Right lobe of liver (tissue), 6 donors: ENCODE measurements around the gene GALNT1. TPM values are rescaled to one million over a fixed set of nuclear protein-coding genes. Genes with fewer than 3 reads are reported as not detected.
"Not testable (repeated sequence)": the region's sequence is repeated elsewhere in the genome, so short reads cannot be mapped to it uniquely, and the experiment has no call there.

Source experiments
- ATAC-seq, 4 donors: fragments of 200-7000 bp; cut with Tn5 transposase; one replicate each; pipeline ENCODE4 v1.9.1; 2020; ENCODE audit warnings: mild to moderate bottlenecking in 4 of 4, moderate library complexity in 4 of 4
- DNase-seq, 3 donors: peaks; one replicate each; pipeline ENCODE4 v3.0.0-alpha.2; 2020
- H3K27ac ChIP-seq, 3 donors: fragments of 200-600 bp; one replicate each; pipeline ENCODE4 v1.8.0; 2022
- H3K27me3 ChIP-seq, 2 donors: fragments of 200-600 bp; one replicate each; pipeline ENCODE4 v1.8.0; 2022
- H3K36me3 ChIP-seq, 4 donors: fragments of 200-600 bp; sonication (generic) in 1 of 4; one replicate each; pipeline versions ENCODE4 v1.5.1 to v1.8.0; 2017 to 2022; ENCODE audit warnings: control low read depth in 1 of 4
- H3K4me1 ChIP-seq, 4 donors: fragments of 200-600 bp; sonication (generic) in 1 of 4; one replicate each; pipeline versions ENCODE4 v1.5.1 to v1.8.0; 2017 to 2022; ENCODE audit warnings: control low read depth in 1 of 4
- H3K4me3 ChIP-seq, 3 donors: fragments of 200-600 bp; one replicate each; pipeline ENCODE4 v1.8.0; 2022
- H3K9me3 ChIP-seq, 4 donors: fragments of 200-600 bp; sonication (generic) in 1 of 4; one replicate each; pipeline versions ENCODE4 v1.5.1 to v1.8.0; 2017 to 2022; ENCODE audit warnings: control low read depth in 1 of 4
- CTCF ChIP-seq, 4 donors: fragments of 200-600 bp in 3 of 4; fragments of 450-650 bp in 1 of 4; IDR thresholded peaks; one replicate each; pipeline versions ENCODE4 v1.5.1 to v1.8.0; 2016 to 2022; ENCODE audit warnings: antibody characterized with exemption in 4 of 4, mild to moderate bottlenecking in 2 of 4
- POLR2A ChIP-seq: fragments of 450-650 bp; IDR thresholded peaks from one replicate; pipeline ENCODE4 v1.6.1; 2017; ENCODE audit warnings: antibody characterized with exemption, mild to moderate bottlenecking
- WGBS: methylation state at CpG from one replicate; pipeline ENCODE4 v1.1.6; 2018; ENCODE audit warnings: low coverage, low lambda C conversion rate; ENCODE audit not compliant: insufficient coverage; ENCODE audit errors: missing lambda C conversion rate; 5-methylcytosine and 5-hydroxymethylcytosine counted together
- intact Hi-C, 2 donors: fragments of 100-400 bp; cut with DNase I; formaldehyde crosslinking; loops; one replicate each; pipeline versions ENCODE4 v1.11.2 to v1.14.1; 2022
- total RNA-seq, 6 experiments: library from RNA; depleted of rRNA in 2 of 6; stranded (reverse); fragments of >200 nt in 2 of 6; fragmentation: NEBNext Ultra II Directional in 3 of 6; extraction: Animal tissue kit (Norgen Biotek cat#: 25700) in 3 of 6; gene quantifications; one replicate each; pipeline versions ENCODE4 v1.1.0 to v1.2.4, GENCODE V29; 2016 to 2023
- donor health status: DM: no; HTN: yes; CAD: no.
- donor health status: DM: no; HTN: no; CAD: no.
- donor health status: DM: no; HTN: no; CAD: no.
- donor health status: DM: no; HTN: yes; CAD: no.
- donor health status: DM: no; HTN: yes; CAD: no.

GALNT1 gene
- total RNA-seq, 6 experiments from 2014 or later: 28.0 to 47.4 (median 40.4) TPM

GRCh38 chr18:35573531-35573930, 8.0 kb upstream of the GALNT1 start:
- H3K4me1 ChIP-seq: no peaks in the 10 kb centered on the region
- no peaks in the 10 kb centered on the region for H3K9me3 ChIP-seq
- H3K4me3 ChIP-seq: no peak overlapping the region
- H3K27ac ChIP-seq: no peak overlapping the region
- no peak for DNase-seq
- 39% methylated on average over 2 of the region's 2 CpGs for WGBS
- ATAC-seq: peak in 1 of 4 donors; percentile 21
- no peaks in the 10 kb centered on the region for H3K36me3 ChIP-seq
- H3K27me3 ChIP-seq: no peaks in the 10 kb centered on the region
- TF ChIP-seq POLR2A (no peak), CTCF (IDR thresholded peaks at IDR 0.05) (no peak)
- intact Hi-C loops: no loop called here

DNA sequence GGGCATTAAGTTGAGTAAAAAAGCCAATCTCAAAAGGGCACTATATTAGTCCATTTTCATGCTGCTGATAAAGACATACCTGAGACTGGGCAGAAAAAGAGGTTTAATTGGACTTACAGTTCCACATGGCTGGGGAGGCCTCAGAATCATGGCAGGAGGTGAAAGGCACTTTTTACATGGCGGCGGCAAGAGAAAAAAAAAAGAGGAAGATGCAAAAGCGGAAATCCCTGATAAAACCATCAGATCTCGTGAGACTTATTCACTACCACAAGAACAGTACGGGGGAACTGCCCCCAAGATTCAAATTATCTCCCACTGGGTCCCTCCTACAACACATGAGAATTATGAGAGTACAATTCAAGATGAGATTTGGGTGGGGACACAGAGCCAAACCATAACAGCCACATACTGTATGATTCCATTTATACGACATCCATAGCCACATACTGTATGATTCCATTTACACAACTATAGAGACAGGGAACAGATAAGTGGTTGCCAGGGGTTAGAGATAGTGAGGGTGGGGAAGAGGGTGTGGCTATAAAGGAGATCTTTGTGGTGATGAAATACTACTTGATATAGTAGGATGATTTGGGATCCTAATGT, 5.2 kb upstream of the GALNT1 start:
- H3K4me3 ChIP-seq, intact Hi-C loops, DNase-seq, H3K36me3 ChIP-seq, H3K27ac ChIP-seq, H3K4me1 ChIP-seq, H3K27me3 ChIP-seq, H3K9me3 ChIP-seq, ATAC-seq: not testable (repeated sequence)
- 93% methylated on average over 3 of the region's 6 CpGs for WGBS

DNA sequence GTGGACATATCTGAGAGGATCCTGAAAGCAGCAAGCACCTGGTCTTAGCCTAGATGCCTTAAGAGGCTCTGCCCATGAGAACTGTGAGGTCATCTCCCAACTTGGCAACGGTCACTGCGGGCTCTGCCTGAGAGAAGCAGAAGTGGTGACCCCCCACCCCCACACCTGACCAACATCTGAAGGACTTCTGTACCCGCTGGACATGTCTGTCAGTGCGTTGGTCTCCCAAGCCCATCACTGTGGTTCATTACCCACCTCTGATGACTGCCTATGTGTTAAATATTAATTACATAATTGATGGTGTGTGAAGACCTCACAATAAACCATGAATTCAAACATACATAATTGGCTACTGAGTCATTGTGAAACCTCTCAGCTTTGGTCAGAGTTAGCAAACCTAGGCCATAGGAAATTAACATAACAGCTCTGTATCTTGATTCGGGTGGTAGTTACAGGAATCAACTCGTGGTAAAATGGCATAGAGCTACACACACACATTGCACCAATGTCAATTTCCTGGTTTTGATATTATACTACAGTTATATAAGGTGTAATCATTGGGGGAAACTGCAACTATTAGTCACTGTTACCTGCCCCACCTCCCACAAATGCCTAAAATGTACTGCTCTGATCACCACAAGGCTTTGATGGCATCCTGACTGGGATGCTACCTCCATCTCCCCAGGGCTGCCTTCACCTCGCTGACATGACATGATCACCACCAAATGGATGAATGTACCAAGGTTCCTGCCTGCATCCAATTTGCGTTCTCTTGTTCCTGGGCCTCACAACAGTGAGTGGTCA, 4.3 kb upstream of the GALNT1 start:
- Histone ChIP-seq H3K4me1 (peaks cover 0 to 6% (median 0%) of the 10 kb centered on the region in 4 donors), H3K9me3 (no peaks in the 10 kb centered on the region), H3K4me3 (no peak overlapping the region), H3K36me3 (no peaks in the 10 kb centered on the region), H3K27ac (no peak overlapping the region), H3K27me3 (no peaks in the 10 kb centered on the region)
- ATAC-seq (no peak), DNase-seq (peak in 1 of 3 donors; percentile 20)
- WGBS: 71% methylated on average over 5 of the region's 8 CpGs
- TF ChIP-seq POLR2A (no peak), CTCF (IDR thresholded peaks at IDR 0.05) (no peak)
- intact Hi-C loops: no loop called here

- H3K27ac ChIP-seq: no peak overlapping the region
- H3K9me3 ChIP-seq: no peaks in the 10 kb centered on the region
- H3K4me1 ChIP-seq: peaks cover 0 to 12% (median 0%) of the 10 kb centered on the region in 4 donors
- H3K36me3 ChIP-seq: no peaks in the 10 kb centered on the region
- TF ChIP-seq POLR2A (no peak), CTCF (IDR thresholded peaks at IDR 0.05) (no peak)
- intact Hi-C loops: no loop called here
- 80% methylated on average over 1 of the region's 1 CpG for WGBS
- ATAC-seq: no peak
- no peak for DNase-seq
- H3K4me3 ChIP-seq: no peak overlapping the region
- no peaks in the 10 kb centered on the region for H3K27me3 ChIP-seq
These were observed 3.1 kb upstream of the GALNT1 start for GRCh38 chr18:35578481-35578880.

GRCh38 chr18:35578936-35579335, 2.6 kb upstream of the GALNT1 start:
- TF ChIP-seq POLR2A (no peak), CTCF (IDR thresholded peaks at IDR 0.05) (no peak)
- DNase-seq (no peak), ATAC-seq (no peak)
- Histone ChIP-seq H3K36me3 (no peaks in the 10 kb centered on the region), H3K27ac (no peak overlapping the region), H3K9me3 (no peaks in the 10 kb centered on the region), H3K4me3 (no peak overlapping the region), H3K4me1 (peaks cover 0 to 12% (median 0%) of the 10 kb centered on the region in 4 donors), H3K27me3 (no peaks in the 10 kb centered on the region)
- intact Hi-C loops: no loop called here
- 86% methylated on average over 4 of the region's 4 CpGs for WGBS
